Neutrophil (primary cell): ENCODE results near the gene DTX4.

ENCODE experiments used
- H3K27ac ChIP-seq: fragments of 200-600 bp; sonication (generic); 2 replicates; pipeline ENCODE4 v1.5.1; 2016; ENCODE audit warnings: mild to moderate bottlenecking, moderate library complexity
- H3K27me3 ChIP-seq: fragments of 200-600 bp; sonication (generic); 2 replicates; pipeline ENCODE4 v1.6.0; 2016; ENCODE audit warnings: mild to moderate bottlenecking
- H3K36me3 ChIP-seq: fragments of 200-600 bp; sonication (generic); 2 replicates; pipeline ENCODE4 v1.5.1; 2017
- H3K4me1 ChIP-seq, 2 experiments: fragments of 200-600 bp in 1 of 2; sonication (generic) in 1 of 2; 1 replicate in 1 of 2; 2 replicates in 1 of 2; pipeline versions ENCODE4 v1.5.1 to v1.6.1; 2013 to 2016; ENCODE audit warnings: low read depth in 1 of 2, low read length in 1 of 2, mild to moderate bottlenecking in 1 of 2, moderate library complexity in 1 of 2; ENCODE audit not compliant: control insufficient read depth in 1 of 2, insufficient read depth in 1 of 2
- H3K4me3 ChIP-seq, 2 experiments: fragments of 200-600 bp in 1 of 2; sonication (generic) in 1 of 2; 1 replicate in 1 of 2; 2 replicates in 1 of 2; pipeline ENCODE4 v1.5.1; 2013 to 2016; ENCODE audit warnings: low read depth in 1 of 2, low read length in 1 of 2, mild to moderate bottlenecking in 1 of 2, moderate library complexity in 1 of 2
- H3K9me3 ChIP-seq: fragments of 200-600 bp; sonication (generic); 2 replicates; pipeline ENCODE4 v1.5.1; 2016
- CTCF ChIP-seq: fragments of 200-600 bp; sonication (generic); IDR thresholded peaks from 2 replicates; pipeline ENCODE4 v1.5.1; 2016; ENCODE audit warnings: antibody characterized with exemption

Gene DTX4

GRCh38 chr11:59200423-59200746, 28.5 kb downstream of the DTX4 start:
- no peaks in the 10 kb centered on the region for H3K9me3 ChIP-seq
- H3K4me1 ChIP-seq = no peaks in the 10 kb centered on the region
- H3K36me3 ChIP-seq = peaks cover 85% of the 10 kb centered on the region
- no peak overlapping the region for H3K27ac ChIP-seq
- peaks cover 33% of the 10 kb centered on the region for H3K27me3 ChIP-seq
- no peak for TF ChIP-seq CTCF
- no peak overlapping the region for H3K4me3 ChIP-seq

DNA sequence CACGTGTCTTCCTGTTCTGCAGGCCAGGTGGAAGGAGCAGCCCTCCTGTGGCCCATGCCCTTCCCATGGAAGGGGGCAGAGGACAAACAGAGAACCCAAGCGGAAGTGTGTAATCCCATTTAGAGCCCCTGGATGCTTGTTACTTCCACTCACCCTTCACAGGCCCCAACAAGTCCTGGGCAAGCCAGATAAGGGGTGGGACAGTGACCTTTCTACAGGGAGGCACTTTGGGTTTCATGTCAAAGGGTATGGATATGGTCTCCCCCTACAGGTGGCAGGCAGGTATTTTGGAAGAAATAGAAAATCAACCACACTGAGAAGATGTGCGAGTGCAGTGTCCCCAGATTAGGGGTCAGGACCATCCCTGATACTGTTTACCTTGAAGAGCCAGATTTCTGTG, 29.4 kb downstream of the DTX4 start:
- Histone ChIP-seq H3K4me1 (peaks cover 0 to 4% of the 10 kb centered on the region in 2 experiments), H3K36me3 (peaks cover 85% of the 10 kb centered on the region), H3K27me3 (peaks cover 33% of the 10 kb centered on the region), H3K9me3 (no peaks in the 10 kb centered on the region), H3K27ac (no peak overlapping the region), H3K4me3 (no peak overlapping the region)
- no peak for TF ChIP-seq CTCF

- no peak overlapping the region for H3K4me3 ChIP-seq
- peaks cover 70% of the 10 kb centered on the region for H3K36me3 ChIP-seq
- H3K9me3 ChIP-seq = no peaks in the 10 kb centered on the region
- H3K27me3 ChIP-seq = peaks cover 5% of the 10 kb centered on the region
- no peak for TF ChIP-seq CTCF
- H3K4me1 ChIP-seq = peaks cover 34 to 38% of the 10 kb centered on the region in 2 experiments
- peak overlapping the region; percentile 17 for H3K27ac ChIP-seq
These were observed 32.8 kb downstream of the DTX4 start for GRCh38 chr11:59204746-59205145.

GRCh38 chr11:59205648-59206047, 33.7 kb downstream of the DTX4 start:
- H3K27ac ChIP-seq = peak overlapping the region; percentile 17

DNA sequence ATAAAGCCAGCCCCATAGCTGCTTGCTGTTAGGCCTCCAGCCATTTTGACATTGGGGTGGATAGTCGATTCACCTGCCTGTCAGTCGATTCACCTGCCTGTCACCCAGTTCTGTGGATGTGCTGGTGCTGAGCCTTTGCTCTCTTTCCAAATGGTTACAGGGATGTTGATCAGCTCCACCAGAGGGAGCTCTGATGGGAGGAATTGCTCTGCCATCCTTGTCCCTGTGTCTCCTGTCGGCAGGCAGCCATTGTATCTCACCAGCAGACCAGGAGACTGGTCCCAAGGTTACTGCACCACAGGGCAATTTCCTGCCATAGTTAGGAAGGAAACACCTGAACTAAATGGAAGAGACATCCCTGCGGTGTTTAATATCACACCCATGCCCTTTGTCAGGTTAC, 34.7 kb downstream of the DTX4 start:
- Histone ChIP-seq H3K4me3 (peak overlapping the region in 1 of 2 experiments; percentile 66), H3K36me3 (peaks cover 52% of the 10 kb centered on the region), H3K9me3 (no peaks in the 10 kb centered on the region), H3K4me1 (peaks cover 52 to 57% of the 10 kb centered on the region in 2 experiments), H3K27ac (peak overlapping the region; percentile 99), H3K27me3 (no peaks in the 10 kb centered on the region)
- peak; percentile 58 for TF ChIP-seq CTCF

More at GRCh38 chr11:59205648-59206047, 33.7 kb downstream of the DTX4 start:
- Histone ChIP-seq H3K36me3 (peaks cover 61% of the 10 kb centered on the region), H3K4me3 (no peak overlapping the region), H3K4me1 (peaks cover 43 to 47% of the 10 kb centered on the region in 2 experiments), H3K9me3 (no peaks in the 10 kb centered on the region), H3K27me3 (peaks cover 3% of the 10 kb centered on the region)
- no peak for TF ChIP-seq CTCF

- peak overlapping the region; percentile 99 for H3K27ac ChIP-seq
- H3K9me3 ChIP-seq = no peaks in the 10 kb centered on the region
- H3K4me1 ChIP-seq = peaks cover 66 to 70% of the 10 kb centered on the region in 2 experiments
- H3K27me3 ChIP-seq = no peaks in the 10 kb centered on the region
- H3K36me3 ChIP-seq = peaks cover 38% of the 10 kb centered on the region
- TF ChIP-seq CTCF = peak; percentile 89
- H3K4me3 ChIP-seq = peak overlapping the region; percentile 7 to 66
These were observed 36.1 kb downstream of the DTX4 start for GRCh38 chr11:59207988-59208451.
